ENCODE data around the gene CNTN4. TPM values are rescaled to one million over a fixed set of nuclear protein-coding genes. Genes with fewer than 3 reads are reported as not detected.

Gene CNTN4
- total RNA-seq, 1 donor from 2014 or later, result not detected

DNA sequence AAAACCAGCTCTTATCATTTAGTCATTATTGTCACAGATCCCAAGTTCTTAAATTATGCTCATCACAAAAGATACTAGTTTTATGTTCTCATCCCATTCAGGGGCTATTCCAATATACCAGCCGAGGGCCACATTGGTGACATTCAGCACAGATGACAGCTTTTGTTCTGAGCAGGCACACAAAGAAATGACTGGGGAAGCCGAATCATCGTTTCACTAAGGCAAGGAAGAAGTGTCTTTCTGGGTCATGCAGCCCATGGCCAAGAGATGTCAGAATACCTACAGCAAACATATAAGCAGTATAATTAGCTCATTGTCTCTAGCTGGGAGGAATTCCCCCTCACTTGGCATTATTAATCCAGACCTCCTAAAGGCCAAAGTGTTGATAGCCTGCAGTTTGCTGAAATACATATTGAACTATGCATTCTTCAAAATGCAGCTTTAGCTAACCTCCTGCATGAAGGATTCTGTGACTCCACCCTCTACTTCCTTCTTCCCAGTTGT lies 100.2 kb downstream of the CNTN4 start:
- H3K4me3 ChIP-seq (ENCODE audit: insufficient read depth, low read depth, low read length), result no peak overlapping the region
- H3K27me3 ChIP-seq (ENCODE audit: insufficient read depth, low read length), result no peaks in the 10 kb centered on the region
- no peak for TF ChIP-seq EZH2 (IDR thresholded peaks at IDR 0.05; ENCODE audit: insufficient read depth, low read length)
- TF ChIP-seq, protein P1, sequence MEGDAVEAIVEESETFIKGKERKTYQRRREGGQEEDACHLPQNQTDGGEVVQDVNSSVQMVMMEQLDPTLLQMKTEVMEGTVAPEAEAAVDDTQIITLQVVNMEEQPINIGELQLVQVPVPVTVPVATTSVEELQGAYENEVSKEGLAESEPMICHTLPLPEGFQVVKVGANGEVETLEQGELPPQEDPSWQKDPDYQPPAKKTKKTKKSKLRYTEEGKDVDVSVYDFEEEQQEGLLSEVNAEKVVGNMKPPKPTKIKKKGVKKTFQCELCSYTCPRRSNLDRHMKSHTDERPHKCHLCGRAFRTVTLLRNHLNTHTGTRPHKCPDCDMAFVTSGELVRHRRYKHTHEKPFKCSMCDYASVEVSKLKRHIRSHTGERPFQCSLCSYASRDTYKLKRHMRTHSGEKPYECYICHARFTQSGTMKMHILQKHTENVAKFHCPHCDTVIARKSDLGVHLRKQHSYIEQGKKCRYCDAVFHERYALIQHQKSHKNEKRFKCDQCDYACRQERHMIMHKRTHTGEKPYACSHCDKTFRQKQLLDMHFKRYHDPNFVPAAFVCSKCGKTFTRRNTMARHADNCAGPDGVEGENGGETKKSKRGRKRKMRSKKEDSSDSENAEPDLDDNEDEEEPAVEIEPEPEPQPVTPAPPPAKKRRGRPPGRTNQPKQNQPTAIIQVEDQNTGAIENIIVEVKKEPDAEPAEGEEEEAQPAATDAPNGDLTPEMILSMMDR (IDR thresholded peaks at IDR 0.05; ENCODE audit: insufficient read depth, low read depth, low read length), result no peak
- no peak overlapping the region for H2AFZ ChIP-seq (ENCODE audit: low read depth, low read length)
- no peaks in the 10 kb centered on the region for H3K4me1 ChIP-seq (ENCODE audit: insufficient read depth, low read length)
- H3K36me3 Mint-ChIP-seq (ENCODE audit: low read depth, unreplicated experiment), result no peaks in the 10 kb centered on the region
- no peaks in the 10 kb centered on the region for H3K36me3 ChIP-seq (ENCODE audit: insufficient read depth, low read length)
- H3K9me3 Mint-ChIP-seq (ENCODE audit: unreplicated experiment), result no peaks in the 10 kb centered on the region
- no peaks in the 10 kb centered on the region for H3K4me1 Mint-ChIP-seq (ENCODE audit: low read depth, unreplicated experiment)
- no peak overlapping the region for H3K4me3 Mint-ChIP-seq (ENCODE audit: unreplicated experiment)
- no peaks in the 10 kb centered on the region for H3K27me3 Mint-ChIP-seq (ENCODE audit: low read depth, unreplicated experiment)
- H3K27ac Mint-ChIP-seq (ENCODE audit: unreplicated experiment), result no peak overlapping the region
- H3K79me2 ChIP-seq (ENCODE audit: insufficient read depth, low read length), result no peaks in the 10 kb centered on the region
- no peak overlapping the region for H3K27ac ChIP-seq (ENCODE audit: low read depth, low read length)
- no peak for FAIRE-seq
- DNase-seq (ENCODE audit: low read depth), result no peak
- no peak overlapping the region for H3K4me2 ChIP-seq (ENCODE audit: low read length)
- H3K9ac ChIP-seq (ENCODE audit: low read length), result no peak overlapping the region
- no peaks in the 10 kb centered on the region for H4K20me1 ChIP-seq (ENCODE audit: insufficient read depth, low read length)
- no peaks in the 10 kb centered on the region for H3K9me3 ChIP-seq (ENCODE audit: insufficient read depth, low read depth, low read length)

DNA sequence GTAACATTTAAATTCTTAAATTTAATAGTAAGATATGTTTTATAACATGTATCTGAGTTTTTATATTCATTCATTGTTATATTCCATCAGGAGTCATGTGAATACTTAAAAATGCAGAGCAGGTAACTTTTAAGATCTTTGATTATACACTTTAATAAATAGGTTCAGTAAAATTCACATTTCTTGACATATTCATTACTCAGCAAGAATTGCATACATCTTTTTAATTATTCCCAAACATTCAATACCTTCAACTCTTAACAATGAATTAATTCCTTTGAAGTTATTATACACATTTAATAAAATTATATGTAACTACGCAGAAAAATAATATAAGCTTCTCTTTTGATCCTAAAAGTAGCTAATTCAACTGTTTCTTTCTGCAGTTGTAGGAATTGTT lies 105.4 kb downstream of the CNTN4 start:
- Histone ChIP-seq H3K4me3 (ENCODE audit: insufficient read depth, low read depth, low read length) (no peak overlapping the region), H3K27ac (ENCODE audit: low read depth, low read length) (no peak overlapping the region), H3K9me3 (ENCODE audit: insufficient read depth, low read depth, low read length) (no peaks in the 10 kb centered on the region), H3K4me2 (ENCODE audit: low read length) (no peak overlapping the region), H3K79me2 (ENCODE audit: insufficient read depth, low read length) (no peaks in the 10 kb centered on the region), H3K36me3 (ENCODE audit: insufficient read depth, low read length) (no peaks in the 10 kb centered on the region), H2AFZ (ENCODE audit: low read depth, low read length) (no peak overlapping the region), H3K4me1 (ENCODE audit: insufficient read depth, low read length) (no peaks in the 10 kb centered on the region), H3K27me3 (ENCODE audit: insufficient read depth, low read length) (no peaks in the 10 kb centered on the region), H3K9ac (ENCODE audit: low read length) (no peak overlapping the region), H4K20me1 (ENCODE audit: insufficient read depth, low read length) (no peaks in the 10 kb centered on the region)
- Mint-ChIP-seq H3K4me3 (ENCODE audit: unreplicated experiment) (no peak overlapping the region), H3K36me3 (ENCODE audit: low read depth, unreplicated experiment) (no peaks in the 10 kb centered on the region), H3K27me3 (ENCODE audit: low read depth, unreplicated experiment) (no peaks in the 10 kb centered on the region), H3K9me3 (ENCODE audit: unreplicated experiment) (peaks cover 5% of the 10 kb centered on the region), H3K4me1 (ENCODE audit: low read depth, unreplicated experiment) (no peaks in the 10 kb centered on the region), H3K27ac (ENCODE audit: unreplicated experiment) (no peak overlapping the region)
- DNase-seq (ENCODE audit: low read depth) (no peak), FAIRE-seq (no peak)
- TF ChIP-seq, protein P1 (IDR thresholded peaks at IDR 0.05; ENCODE audit: insufficient read depth, low read depth, low read length), result no peak
- TF ChIP-seq EZH2 (IDR thresholded peaks at IDR 0.05; ENCODE audit: insufficient read depth, low read length), result no peak

DNA sequence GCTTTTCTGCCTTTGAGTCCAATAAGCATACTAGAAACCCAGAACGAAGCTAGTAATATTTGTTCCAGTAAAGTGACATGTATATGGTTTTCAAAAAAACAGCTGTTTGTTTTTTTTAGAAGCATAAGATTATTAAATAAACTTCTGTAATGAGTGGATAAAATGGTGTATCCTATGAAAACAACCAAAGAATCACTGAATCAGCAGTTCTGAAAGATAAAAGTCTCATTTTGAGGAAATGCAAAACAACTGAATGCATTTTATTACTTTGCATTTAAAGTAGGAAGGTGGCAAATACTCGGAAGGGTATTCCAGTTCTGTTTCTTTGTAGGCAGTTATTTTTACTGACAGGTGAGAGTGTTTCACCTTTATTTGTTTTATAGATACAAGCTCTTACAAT lies 107.0 kb downstream of the CNTN4 start:
- Histone ChIP-seq H3K4me3 (ENCODE audit: insufficient read depth, low read depth, low read length) (no peak overlapping the region), H3K9me3 (ENCODE audit: insufficient read depth, low read depth, low read length) (no peaks in the 10 kb centered on the region), H3K27ac (ENCODE audit: low read depth, low read length) (no peak overlapping the region), H4K20me1 (ENCODE audit: insufficient read depth, low read length) (no peaks in the 10 kb centered on the region), H3K36me3 (ENCODE audit: insufficient read depth, low read length) (no peaks in the 10 kb centered on the region), H3K79me2 (ENCODE audit: insufficient read depth, low read length) (no peaks in the 10 kb centered on the region), H3K4me1 (ENCODE audit: insufficient read depth, low read length) (no peaks in the 10 kb centered on the region), H3K4me2 (ENCODE audit: low read length) (no peak overlapping the region), H3K9ac (ENCODE audit: low read length) (no peak overlapping the region), H3K27me3 (ENCODE audit: insufficient read depth, low read length) (no peaks in the 10 kb centered on the region), H2AFZ (ENCODE audit: low read depth, low read length) (no peak overlapping the region)
- H3K27ac Mint-ChIP-seq (ENCODE audit: unreplicated experiment), result no peak overlapping the region
- peaks cover 5% of the 10 kb centered on the region for H3K9me3 Mint-ChIP-seq (ENCODE audit: unreplicated experiment)
- TF ChIP-seq EZH2 (IDR thresholded peaks at IDR 0.05; ENCODE audit: insufficient read depth, low read length), result no peak
- TF ChIP-seq, protein P1 (IDR thresholded peaks at IDR 0.05; ENCODE audit: insufficient read depth, low read depth, low read length), result no peak
- H3K36me3 Mint-ChIP-seq (ENCODE audit: low read depth, unreplicated experiment), result no peaks in the 10 kb centered on the region
- no peaks in the 10 kb centered on the region for H3K4me1 Mint-ChIP-seq (ENCODE audit: low read depth, unreplicated experiment)
- no peaks in the 10 kb centered on the region for H3K27me3 Mint-ChIP-seq (ENCODE audit: low read depth, unreplicated experiment)
- DNase-seq (ENCODE audit: low read depth) (no peak), FAIRE-seq (no peak)
- H3K4me3 Mint-ChIP-seq (ENCODE audit: unreplicated experiment), result no peak overlapping the region
